Measurements from ENCODE around the gene E4F1. TPM values are rescaled to one million over a fixed set of nuclear protein-coding genes. Genes with fewer than 3 reads are reported as not detected.

Gene E4F1
- total and polyA plus RNA-seq, 2 of the 13 experiments (the other 11 are each of a cell fraction or from before 2014, with no cell fraction given), result 13.8 to 19.5 TPM

GRCh38 chr16:2223221-2223941 lies at the start of gene E4F1 (continued):
- TF ChIP-seq ZNF335 (CRISPR knock-in tag; IDR thresholded peaks at IDR 0.05) (no peak), ZNF253 (CRISPR knock-in tag; IDR thresholded peaks at IDR 0.05; ENCODE audit: borderline replicate concordance) (no peak), GABPA (IDR thresholded peaks at IDR 0.05; ENCODE audit: low read depth, low read length) (no peak), GABPA (CRISPR knock-in tag; IDR thresholded peaks at IDR 0.05; ENCODE audit: low read depth) (peak; percentile 71), CC2D1A (CRISPR knock-in tag; IDR thresholded peaks at IDR 0.05) (no peak), ZNF761 (CRISPR knock-in tag; conservative IDR thresholded peaks at IDR 0.05) (peak; percentile 78; the same call in 1 of the 2 replicates), ZNF816 (CRISPR knock-in tag; IDR thresholded peaks at IDR 0.05; ENCODE audit: borderline replicate concordance) (no peak), PHF21A (CRISPR knock-in tag; IDR thresholded peaks at IDR 0.05) (peak; percentile 69), SOX5 (CRISPR knock-in tag; IDR thresholded peaks at IDR 0.05; ENCODE audit: borderline replicate concordance) (no peak; the same call in 1 of the 2 replicates), ZNF160 (CRISPR knock-in tag; IDR thresholded peaks at IDR 0.05) (0 out of 2 replicates have a peak, but pooled peaks have one; percentile 61), YEATS2 (CRISPR knock-in tag; IDR thresholded peaks at IDR 0.05; ENCODE audit: borderline replicate concordance) (peak; percentile 88), POLR2A (IDR thresholded peaks at IDR 0.05; ENCODE audit: insufficient read depth in 1 of 2, low read depth in 2 of 2, low read length in 2 of 2) (peak; percentile 88 to 89), ZNF790 (CRISPR knock-in tag; IDR thresholded peaks at IDR 0.05; ENCODE audit: borderline replicate concordance) (no peak), RNF2 (conservative IDR thresholded peaks at IDR 0.05; ENCODE audit: low read depth) (no peak), ELF4 (CRISPR knock-in tag; IDR thresholded peaks at IDR 0.05; ENCODE audit: borderline replicate concordance) (no peak), SAFB2 (CRISPR knock-in tag; IDR thresholded peaks at IDR 0.05; ENCODE audit: borderline replicate concordance, low read depth) (no peak), ZMAT3 (CRISPR knock-in tag; conservative IDR thresholded peaks at IDR 0.05) (no peak; the same call in 1 of the 2 replicates), GPN1 (CRISPR knock-in tag; IDR thresholded peaks at IDR 0.05; ENCODE audit: borderline replicate concordance) (no peak), ZSCAN22 (CRISPR knock-in tag; IDR thresholded peaks at IDR 0.05) (no peak), TBP (CRISPR knock-in tag; IDR thresholded peaks at IDR 0.05) (no peak), SP2 (CRISPR knock-in tag; IDR thresholded peaks at IDR 0.05) (peak; percentile 23; the same call in 1 of the 2 replicates), MLLT10 (CRISPR knock-in tag; IDR thresholded peaks at IDR 0.05) (no peak), TGIF2 (CRISPR knock-in tag; IDR thresholded peaks at IDR 0.05) (peak; percentile 80), ATF3 (CRISPR knock-in tag; IDR thresholded peaks at IDR 0.05) (peak; percentile 32; the same call in 1 of the 2 replicates), ZNF652 (CRISPR knock-in tag; IDR thresholded peaks at IDR 0.05; ENCODE audit: borderline replicate concordance, low read depth) (no peak; the same call in 1 of the 2 replicates), ZNF550 (CRISPR knock-in tag; IDR thresholded peaks at IDR 0.05; ENCODE audit: borderline replicate concordance) (no peak), ZNF362 (CRISPR knock-in tag; IDR thresholded peaks at IDR 0.05; ENCODE audit: borderline replicate concordance) (no peak)
- TF ChIP-seq, protein P1, sequence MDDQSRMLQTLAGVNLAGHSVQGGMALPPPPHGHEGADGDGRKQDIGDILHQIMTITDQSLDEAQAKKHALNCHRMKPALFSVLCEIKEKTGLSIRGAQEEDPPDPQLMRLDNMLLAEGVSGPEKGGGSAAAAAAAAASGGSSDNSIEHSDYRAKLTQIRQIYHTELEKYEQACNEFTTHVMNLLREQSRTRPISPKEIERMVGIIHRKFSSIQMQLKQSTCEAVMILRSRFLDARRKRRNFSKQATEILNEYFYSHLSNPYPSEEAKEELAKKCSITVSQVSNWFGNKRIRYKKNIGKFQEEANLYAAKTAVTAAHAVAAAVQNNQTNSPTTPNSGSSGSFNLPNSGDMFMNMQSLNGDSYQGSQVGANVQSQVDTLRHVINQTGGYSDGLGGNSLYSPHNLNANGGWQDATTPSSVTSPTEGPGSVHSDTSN (CRISPR knock-in tag; IDR thresholded peaks at IDR 0.05; ENCODE audit: borderline replicate concordance), result 0 out of 2 replicates have a peak, but pooled peaks have one; percentile 76
- TF ChIP-seq, protein P2, sequence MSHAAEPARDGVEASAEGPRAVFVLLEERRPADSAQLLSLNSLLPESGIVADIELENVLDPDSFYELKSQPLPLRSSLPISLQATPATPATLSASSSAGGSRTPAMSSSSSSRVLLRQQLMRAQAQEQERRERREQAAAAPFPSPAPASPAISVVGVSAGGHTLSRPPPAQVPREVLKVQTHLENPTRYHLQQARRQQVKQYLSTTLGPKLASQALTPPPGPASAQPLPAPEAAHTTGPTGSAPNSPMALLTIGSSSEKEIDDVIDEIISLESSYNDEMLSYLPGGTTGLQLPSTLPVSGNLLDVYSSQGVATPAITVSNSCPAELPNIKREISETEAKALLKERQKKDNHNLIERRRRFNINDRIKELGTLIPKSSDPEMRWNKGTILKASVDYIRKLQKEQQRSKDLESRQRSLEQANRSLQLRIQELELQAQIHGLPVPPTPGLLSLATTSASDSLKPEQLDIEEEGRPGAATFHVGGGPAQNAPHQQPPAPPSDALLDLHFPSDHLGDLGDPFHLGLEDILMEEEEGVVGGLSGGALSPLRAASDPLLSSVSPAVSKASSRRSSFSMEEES (CRISPR knock-in tag; IDR thresholded peaks at IDR 0.05), result no peak
